Left lung (tissue), 10 donors: ENCODE results near the gene NKAIN1. TPM values are rescaled to one million over a fixed set of nuclear protein-coding genes. Genes with fewer than 3 reads are reported as not detected.
A peak's percentile ranks its signal among the peaks of the same experiment; 100 is the strongest.

Experiments
- ATAC-seq: fragments of 200-7000 bp; cut with Tn5 transposase; one replicate; pipeline ENCODE4 v1.9.1; 2020; ENCODE audit warnings: moderate library complexity
- DNase-seq, 4 donors: peaks; one replicate each; pipeline ENCODE4 v3.0.0-alpha.2; 2013 to 2020
- H3K27ac ChIP-seq, 2 donors: fragments of 200-600 bp; sonication (generic) in 1 of 2; one replicate each; pipeline versions ENCODE4 v1.5.0 to v1.8.0; 2020 to 2021
- H3K27me3 ChIP-seq, 2 donors: fragments of 200-600 bp; sonication (generic) in 1 of 2; one replicate each; pipeline versions ENCODE4 v1.5.0 to v1.8.0; 2020 to 2021
- H3K36me3 ChIP-seq, 2 donors: fragments of 200-600 bp; sonication (generic) in 1 of 2; one replicate each; pipeline versions ENCODE4 v1.5.0 to v1.8.0; 2020 to 2021
- H3K4me1 ChIP-seq, 2 donors: fragments of 200-600 bp; one replicate each; pipeline ENCODE4 v1.8.0; 2021
- H3K4me3 ChIP-seq, 2 donors: fragments of 200-600 bp; sonication (generic) in 1 of 2; one replicate each; pipeline versions ENCODE4 v1.5.0 to v1.8.0; 2020 to 2021; ENCODE audit warnings: mild to moderate bottlenecking in 1 of 2
- H3K9me3 ChIP-seq, 2 donors: fragments of 200-600 bp; sonication (generic) in 1 of 2; one replicate each; pipeline versions ENCODE4 v1.5.0 to v1.8.0; 2020 to 2021
- CTCF ChIP-seq, 2 donors: fragments of 200-600 bp; sonication (generic) in 1 of 2; IDR thresholded peaks; one replicate each; pipeline versions ENCODE4 v1.5.0 to v1.8.0; 2021; ENCODE audit warnings: antibody characterized with exemption in 2 of 2
- intact Hi-C, 2 donors: fragments of 100-400 bp; cut with DNase I; formaldehyde crosslinking; loops; one replicate each; pipeline versions ENCODE4 v1.11.2 to v1.14.2; 2022
- polyA plus RNA-seq, 6 donors: library from polyadenylated mRNA; unstranded; fragments of 120-200 nt; gene quantifications; one replicate each; pipeline ENCODE4 v1.2.1, GENCODE V29; 2013; ENCODE audit not compliant: insufficient read length in 6 of 6
- total RNA-seq, 2 donors: library from RNA; stranded (reverse); fragmentation: NEBNext Ultra II Directional; extraction: Animal tissue kit (Norgen Biotek cat#: 25700); gene quantifications; one replicate each; pipeline ENCODE4 v1.2.1, GENCODE V29; 2021
- donor health status: DM: no; HTN: yes; CAD: no.
- donor health status: DM: no; HTN: no; CAD: no.

NKAIN1 gene
- total and polyA plus RNA-seq, 8 donors, result 1.7 to 3.2 (median 2.7) TPM; not detected in 2

- intact Hi-C loops, result no loop called here
- Histone ChIP-seq H3K4me1 (peaks cover 0 to 9% of the 10 kb centered on the region in 2 donors), H3K36me3 (no peaks in the 10 kb centered on the region), H3K9me3 (no peaks in the 10 kb centered on the region), H3K27me3 (no peaks in the 10 kb centered on the region), H3K27ac (no peak overlapping the region), H3K4me3 (no peak overlapping the region)
- ATAC-seq, result no peak
- no peak for DNase-seq
- TF ChIP-seq CTCF (IDR thresholded peaks at IDR 0.05), result no peak
Observed at GRCh38 chr1:31159323-31159722, 80.4 kb downstream of the NKAIN1 start.

GRCh38 chr1:31155216-31155806 lies 84.4 kb downstream of the NKAIN1 start:
- ATAC-seq (peak; percentile 94), DNase-seq (peak; percentile 35 to 91 (median 68))
- intact Hi-C loops, result no loop called here
- Histone ChIP-seq H3K36me3 (no peaks in the 10 kb centered on the region), H3K9me3 (no peaks in the 10 kb centered on the region), H3K27me3 (no peaks in the 10 kb centered on the region), H3K27ac (peak overlapping the region; percentile 80 to 83), H3K4me3 (peak overlapping the region; percentile 66 to 73), H3K4me1 (peaks cover 0 to 12% of the 10 kb centered on the region in 2 donors)
- peak in 1 of 2 donors; percentile 18 for TF ChIP-seq CTCF (IDR thresholded peaks at IDR 0.05)

GRCh38 chr1:31154632-31155215 lies 85.0 kb downstream of the NKAIN1 start:
- DNase-seq (peak; percentile 64 to 95 (median 88)), ATAC-seq (peak; percentile 93)
- Histone ChIP-seq H3K4me1 (peaks cover 0 to 12% of the 10 kb centered on the region in 2 donors), H3K4me3 (peak overlapping the region; percentile 66 to 73), H3K27ac (peak overlapping the region; percentile 82 to 83), H3K9me3 (no peaks in the 10 kb centered on the region), H3K36me3 (no peaks in the 10 kb centered on the region), H3K27me3 (no peaks in the 10 kb centered on the region)
- intact Hi-C loops, result no loop called here
- TF ChIP-seq CTCF (IDR thresholded peaks at IDR 0.05), result no peak

GRCh38 chr1:31154000-31154631 lies 85.6 kb downstream of the NKAIN1 start:
- no peaks in the 10 kb centered on the region for H3K9me3 ChIP-seq
- peak overlapping the region; percentile 82 to 83 for H3K27ac ChIP-seq
- no peak for TF ChIP-seq CTCF (IDR thresholded peaks at IDR 0.05)
- peak overlapping the region; percentile 66 to 73 for H3K4me3 ChIP-seq
- ATAC-seq, result no peak
- no peaks in the 10 kb centered on the region for H3K27me3 ChIP-seq
- H3K4me1 ChIP-seq, result peaks cover 0 to 12% of the 10 kb centered on the region in 2 donors
- H3K36me3 ChIP-seq, result no peaks in the 10 kb centered on the region
- peak in 2 of 4 donors; percentile 11 to 16 for DNase-seq
- intact Hi-C loops, result no loop called here

- DNase-seq (no peak), ATAC-seq (no peak)
- Histone ChIP-seq H3K4me3 (no peak overlapping the region), H3K27me3 (no peaks in the 10 kb centered on the region), H3K36me3 (no peaks in the 10 kb centered on the region), H3K4me1 (peaks cover 0 to 12% of the 10 kb centered on the region in 2 donors), H3K9me3 (no peaks in the 10 kb centered on the region), H3K27ac (no peak overlapping the region)
- no peak for TF ChIP-seq CTCF (IDR thresholded peaks at IDR 0.05)
- intact Hi-C loops, result no loop called here
Observed at GRCh38 chr1:31153423-31153822, 86.3 kb downstream of the NKAIN1 start.
